ENCODE data around the gene NRCAM.

- TF ChIP-seq POLR2A (IDR thresholded peaks at IDR 0.05; ENCODE audit: low read depth, low read length) = no peak
- no peak for TF ChIP-seq POLR2AphosphoS5 (IDR thresholded peaks at IDR 0.05; ENCODE audit: low read depth, low read length)
These were observed 165.1 kb downstream of the NRCAM start for GRCh38 chr7:108291152-108291508.

Measured in GM12891 (cell line).